Caki2 (cell line): ENCODE measurements around the gene LRP1B. TPM values are rescaled to one million over a fixed set of nuclear protein-coding genes. Genes with fewer than 3 reads are reported as not detected.
"Not testable (repeated sequence)": the region's sequence is repeated elsewhere in the genome, so short reads cannot be mapped to it uniquely, and the experiment has no call there.

ENCODE experiments used
- DNase-seq: peaks from one replicate; pipeline ENCODE4 v3.0.0-alpha.2; 2015; ENCODE audit warnings: low read depth
- in situ Hi-C: cut with HindIII; loops from 2 replicates; pipeline ENCODE4 v1.10.0; 2016; ENCODE audit warnings: low sequenced_read_pairs, low pct_unique_long_range_greater_than_20kb, mixed read lengths
- total RNA-seq: library from RNA; depleted of rRNA; stranded (reverse); fragments of >200 nt; shearing (Covaris generic); gene quantifications from 2 replicates; pipeline ENCODE4 v1.2.3, GENCODE V29; 2014; ENCODE audit warnings: low replicate concordance

The LRP1B gene
- total RNA-seq, 1 experiment from 2014 or later = 0.14 TPM

GRCh38 chr2:140457483-140457882 lies 1673.3 kb downstream of the LRP1B start:
- peak; percentile 67 for DNase-seq
- in situ Hi-C loops = no loop called here

DNA sequence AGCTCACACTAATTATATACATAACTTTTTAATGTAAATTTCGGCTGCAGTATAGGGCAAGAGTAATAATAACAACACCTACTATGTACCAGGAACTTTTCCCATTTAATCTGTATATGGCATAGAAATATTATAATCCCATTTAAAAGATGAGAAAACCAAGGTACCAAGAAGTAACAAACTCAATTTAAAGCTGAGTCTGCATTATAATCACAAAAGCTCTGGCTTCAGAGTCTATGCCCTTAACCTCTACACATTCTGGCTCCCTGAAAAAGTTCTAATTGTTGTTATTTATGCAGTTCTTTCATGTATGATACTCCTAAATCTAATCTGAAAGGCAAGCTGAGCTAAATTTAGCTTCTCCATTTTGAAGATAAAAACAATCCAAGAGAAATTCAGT lies 1675.5 kb downstream of the LRP1B start:
- no peak for DNase-seq
- in situ Hi-C loops = no loop called here

GRCh38 chr2:140454717-140455116 lies 1676.1 kb downstream of the LRP1B start:
- in situ Hi-C loops = no loop called here
- DNase-seq = peak; percentile 9

- no peak for DNase-seq
- in situ Hi-C loops = no loop called here
Observed at GRCh38 chr2:140451324-140451723, 1679.5 kb downstream of the LRP1B start.

- in situ Hi-C loops = no loop called here
- DNase-seq = no peak
Observed at GRCh38 chr2:140442319-140442718, 1688.5 kb downstream of the LRP1B start.

GRCh38 chr2:140440815-140441214 lies 1690.0 kb downstream of the LRP1B start:
- no peak for DNase-seq
- in situ Hi-C loops = no loop called here

- in situ Hi-C loops = no loop called here
- DNase-seq = no peak
Observed at GRCh38 chr2:140436936-140437335, 1693.9 kb downstream of the LRP1B start.

DNA sequence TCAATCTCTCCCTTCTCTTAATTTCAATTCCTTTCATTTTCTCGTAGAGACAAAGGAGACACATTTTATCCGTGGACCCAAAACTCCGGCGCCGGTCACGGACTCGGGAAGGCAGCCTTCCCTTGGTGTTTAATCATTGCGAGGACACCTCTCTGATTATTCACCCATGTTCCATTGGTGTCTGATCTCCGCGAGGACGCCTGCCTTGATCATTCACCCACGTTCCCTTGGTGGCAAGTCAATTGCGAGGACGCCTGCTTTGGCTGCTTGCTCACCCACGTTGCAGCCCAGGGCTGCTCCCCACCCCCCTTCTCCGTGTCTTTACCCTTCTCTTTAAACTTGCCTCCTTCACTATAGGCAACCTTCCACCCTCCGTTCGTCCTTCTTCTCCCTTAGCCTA lies 1703.8 kb downstream of the LRP1B start:
- DNase-seq, in situ Hi-C loops: not testable (repeated sequence)

DNA sequence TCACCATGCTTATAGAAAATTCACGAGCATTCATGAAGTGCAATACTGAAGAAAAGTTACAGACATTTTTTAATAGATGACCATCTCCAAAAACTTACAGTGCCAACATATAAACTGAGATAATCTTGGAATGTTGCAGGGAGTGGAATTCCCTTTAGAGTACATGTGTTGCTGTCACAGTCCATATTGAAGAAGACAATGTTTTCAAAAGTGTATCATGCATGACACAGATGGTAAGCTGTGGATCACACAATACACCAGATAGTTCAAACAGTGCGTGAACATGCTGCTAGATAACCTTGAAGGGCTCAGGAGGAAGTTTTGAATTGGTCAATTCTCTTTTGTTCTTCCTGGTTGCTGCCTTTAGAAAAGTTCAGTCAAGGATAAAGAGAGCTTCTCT lies 1706.3 kb downstream of the LRP1B start:
- DNase-seq = no peak
- in situ Hi-C loops = no loop called here

GRCh38 chr2:140422759-140423158 lies 1708.1 kb downstream of the LRP1B start:
- DNase-seq = no peak
- in situ Hi-C loops = no loop called here

DNA sequence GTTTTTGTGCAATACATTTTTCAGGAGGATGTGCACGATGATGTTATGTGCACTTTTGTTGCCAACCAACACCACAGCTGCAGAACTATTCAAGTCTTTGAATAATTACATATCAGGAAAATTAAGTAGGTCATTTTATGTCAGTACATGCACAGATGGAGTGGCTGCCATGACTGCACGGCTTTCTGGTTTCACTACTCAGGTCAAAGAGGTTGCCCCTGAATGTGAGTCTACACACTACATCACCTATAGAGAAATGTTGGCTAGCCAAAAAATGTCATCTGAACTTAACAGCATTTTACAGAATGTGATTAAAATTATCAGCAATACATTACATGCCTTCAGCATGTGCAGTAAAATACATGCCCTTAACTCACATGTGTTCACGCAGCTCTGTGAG lies 1713.3 kb downstream of the LRP1B start:
- DNase-seq = no peak
- in situ Hi-C loops = no loop called here

- no peak for DNase-seq
- in situ Hi-C loops = no loop called here
Observed at GRCh38 chr2:140416577-140416976, 1714.2 kb downstream of the LRP1B start.

- DNase-seq, in situ Hi-C loops: not testable (repeated sequence)
Observed at GRCh38 chr2:140415035-140415434, 1715.8 kb downstream of the LRP1B start.

GRCh38 chr2:140410695-140411094 lies 1720.1 kb downstream of the LRP1B start:
- no peak for DNase-seq
- in situ Hi-C loops = no loop called here

DNA sequence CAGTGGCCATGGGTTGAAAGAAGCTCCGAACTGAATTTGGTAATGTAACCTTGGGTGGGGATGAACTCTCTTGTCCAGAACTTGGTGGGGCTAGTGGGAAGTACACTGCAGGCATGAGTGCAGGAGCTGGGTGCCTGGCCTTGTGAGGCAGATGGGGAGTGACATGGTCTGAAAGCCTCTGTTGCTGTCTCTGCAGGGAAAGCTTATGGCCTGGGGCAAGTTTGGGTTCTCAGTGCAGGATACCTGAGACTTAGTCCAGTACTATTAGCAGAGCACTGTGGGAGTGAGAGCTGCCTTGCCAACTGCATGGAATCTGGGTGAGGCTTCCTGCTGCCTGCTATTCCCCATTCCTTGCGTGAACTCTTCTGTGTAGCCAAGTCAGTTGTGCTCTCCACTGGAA lies 1729.8 kb downstream of the LRP1B start:
- DNase-seq = no peak
- in situ Hi-C loops = no loop called here

DNA sequence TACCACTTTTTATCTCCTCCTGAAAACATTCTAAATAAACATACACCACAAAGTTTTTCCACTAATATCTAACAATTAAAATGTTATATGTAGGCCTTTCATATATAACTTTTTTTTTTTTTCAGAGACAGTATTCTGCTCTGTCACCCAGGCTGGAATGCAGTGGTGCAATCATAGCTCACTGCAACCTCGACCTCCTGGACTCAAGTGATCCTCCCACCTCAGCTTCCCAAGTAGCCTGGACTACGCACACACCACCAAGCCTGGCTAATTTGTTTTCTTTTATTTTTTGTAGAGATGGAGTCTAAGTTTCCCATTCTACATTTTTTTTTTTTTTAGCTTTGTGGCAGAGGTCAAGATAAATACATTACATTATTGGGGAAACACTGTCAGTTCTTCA lies 1738.0 kb downstream of the LRP1B start:
- peak; percentile 0 for DNase-seq

DNA sequence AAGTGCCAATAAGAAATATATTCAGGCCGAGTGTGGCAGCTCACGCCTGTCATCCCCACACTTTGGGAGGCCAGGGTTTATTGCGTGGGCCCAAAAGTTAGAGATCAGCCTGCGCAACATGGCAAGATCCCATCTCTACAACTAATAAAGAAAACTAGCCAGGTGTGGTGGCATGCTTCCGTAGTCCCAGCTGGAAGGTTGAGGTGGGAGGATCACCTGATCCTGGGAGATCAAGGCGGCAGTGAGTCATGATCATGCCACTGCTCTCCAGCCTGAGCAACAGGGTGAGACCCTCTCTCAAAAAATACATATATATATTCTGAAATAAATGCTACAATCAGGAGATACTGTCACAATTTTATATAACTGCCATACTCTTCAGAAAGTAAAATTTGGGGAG lies 1745.9 kb downstream of the LRP1B start:
- in situ Hi-C loops = no loop called here
- no peak for DNase-seq

More for the DNA sequence above, 1738.0 kb downstream of the LRP1B start:
- in situ Hi-C loops = no loop called here

GRCh38 chr2:140383781-140384180 lies 1747.0 kb downstream of the LRP1B start:
- no peak for DNase-seq
- in situ Hi-C loops = no loop called here

DNA sequence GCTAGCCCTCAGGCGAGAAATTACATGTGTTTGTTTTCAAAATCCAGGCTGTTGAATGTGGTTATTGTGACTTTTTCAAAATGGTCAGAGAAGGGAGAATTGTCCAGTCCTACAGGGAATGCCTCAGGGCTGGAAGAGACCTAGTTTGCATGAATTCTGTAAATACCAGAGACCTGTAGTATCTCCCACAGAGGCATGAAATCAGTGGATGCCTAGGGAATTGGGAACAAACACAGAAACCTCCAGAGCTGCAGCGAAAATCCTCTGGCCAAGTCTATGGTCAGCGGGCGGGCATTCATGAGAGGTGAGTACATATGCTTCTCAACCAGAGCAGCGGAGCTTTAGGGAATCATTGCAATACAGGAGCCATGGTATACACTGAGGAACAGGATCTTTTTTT lies 1754.1 kb downstream of the LRP1B start:
- in situ Hi-C loops = no loop called here
- DNase-seq = no peak

DNA sequence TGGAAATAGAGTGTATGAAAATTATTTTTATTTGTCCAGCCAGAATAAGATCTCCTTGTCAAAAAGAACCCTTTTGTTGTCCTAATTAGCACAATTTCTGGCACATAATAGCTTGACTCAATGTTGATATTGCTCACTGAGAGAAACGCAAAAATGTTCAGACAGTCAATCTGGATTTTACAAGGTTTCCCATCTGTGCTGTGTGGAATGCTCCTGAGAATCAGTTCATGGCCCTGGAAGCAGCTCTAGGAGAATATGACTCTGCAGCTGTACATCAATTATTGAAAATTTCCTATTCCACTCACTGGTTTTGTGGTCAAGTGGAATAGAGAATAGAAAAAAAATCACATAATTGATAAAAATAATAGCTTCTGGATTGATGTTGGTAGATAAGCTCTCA lies 1767.7 kb downstream of the LRP1B start:
- DNase-seq = no peak
- in situ Hi-C loops = no loop called here

DNA sequence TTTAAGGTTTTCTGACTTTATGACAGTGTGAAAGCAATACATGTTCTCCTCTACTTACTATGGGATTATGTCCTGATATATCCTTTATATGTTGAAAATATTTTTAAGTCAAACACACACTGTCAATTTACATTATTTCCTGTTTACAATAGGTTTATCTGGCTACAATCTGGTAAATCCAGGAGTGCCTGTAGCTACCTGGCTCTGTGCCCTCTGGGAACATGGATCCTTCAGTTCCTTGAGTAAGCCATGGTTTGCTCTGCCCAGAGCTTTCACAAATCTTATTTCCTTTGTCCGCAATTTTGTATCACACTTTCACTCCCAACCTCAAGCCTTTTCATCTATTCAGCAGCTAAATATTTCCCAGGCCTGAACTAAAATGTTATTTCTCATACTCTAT lies 1768.5 kb downstream of the LRP1B start:
- no peak for DNase-seq
- in situ Hi-C loops = no loop called here
